Endometrial microvascular endothelial cells (primary cell): ENCODE measurements around the gene WNT8B. TPM values are rescaled to one million over a fixed set of nuclear protein-coding genes. Genes with fewer than 3 reads are reported as not detected.

Experiments used
- in situ Hi-C: cut with HindIII; loops from 2 replicates; pipeline ENCODE4 v1.10.0; 2017; ENCODE audit warnings: low sequenced_read_pairs, low pct_unique_long_range_greater_than_20kb; ENCODE audit errors: inconsistent ontology term
- total RNA-seq: library from RNA; depleted of rRNA; stranded (reverse); fragments of >200 nt; gene quantifications from one replicate; pipeline ENCODE4 v1.2.3, GENCODE V29; 2015; ENCODE audit errors: inconsistent ontology term

The WNT8B gene, protein sequence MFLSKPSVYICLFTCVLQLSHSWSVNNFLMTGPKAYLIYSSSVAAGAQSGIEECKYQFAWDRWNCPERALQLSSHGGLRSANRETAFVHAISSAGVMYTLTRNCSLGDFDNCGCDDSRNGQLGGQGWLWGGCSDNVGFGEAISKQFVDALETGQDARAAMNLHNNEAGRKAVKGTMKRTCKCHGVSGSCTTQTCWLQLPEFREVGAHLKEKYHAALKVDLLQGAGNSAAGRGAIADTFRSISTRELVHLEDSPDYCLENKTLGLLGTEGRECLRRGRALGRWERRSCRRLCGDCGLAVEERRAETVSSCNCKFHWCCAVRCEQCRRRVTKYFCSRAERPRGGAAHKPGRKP
- not detected for total RNA-seq

DNA sequence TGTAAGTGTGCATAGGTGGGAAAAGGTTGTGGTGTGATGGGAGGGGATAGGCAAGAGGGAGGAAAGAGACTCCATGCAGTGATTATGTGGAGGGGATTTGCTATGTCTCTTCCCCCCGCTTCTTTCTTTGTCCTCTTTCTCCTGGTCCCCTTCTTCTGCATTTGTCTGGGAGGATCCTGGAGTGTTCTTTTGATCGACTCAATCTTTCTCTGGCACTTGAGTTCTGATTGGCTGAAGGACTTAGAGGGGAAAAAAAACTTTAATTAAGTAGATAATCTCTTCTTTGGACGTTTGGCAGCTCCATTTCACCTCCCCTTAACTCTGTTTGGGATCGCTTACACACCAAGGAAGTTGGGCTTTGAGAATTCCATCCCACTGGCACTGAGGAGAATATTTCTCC, at the start of gene WNT8B:
Gene WNT8B, plus strand, starts transcription at position 301 of the 400 bp plus-strand sequence. CDS start 160 bp downstream, outside the sequence.
- in situ Hi-C loops = no loop called here

GRCh38 chr10:100413173-100413572, 49.6 kb upstream of the WNT8B start:
- in situ Hi-C loops = no loop called here

- in situ Hi-C loops = no loop called here
Measured at GRCh38 chr10:100419911-100420449, 42.8 kb upstream of the WNT8B start.

GRCh38 chr10:100427374-100427773, 35.4 kb upstream of the WNT8B start:
- in situ Hi-C loops = no loop called here

GRCh38 chr10:100433253-100434240, 29.3 kb upstream of the WNT8B start:
- in situ Hi-C loops = loop anchor here (10.0 kb wide), 1 partner anchor 79 kb away; no protein-coding TSS in a partner anchor

DNA sequence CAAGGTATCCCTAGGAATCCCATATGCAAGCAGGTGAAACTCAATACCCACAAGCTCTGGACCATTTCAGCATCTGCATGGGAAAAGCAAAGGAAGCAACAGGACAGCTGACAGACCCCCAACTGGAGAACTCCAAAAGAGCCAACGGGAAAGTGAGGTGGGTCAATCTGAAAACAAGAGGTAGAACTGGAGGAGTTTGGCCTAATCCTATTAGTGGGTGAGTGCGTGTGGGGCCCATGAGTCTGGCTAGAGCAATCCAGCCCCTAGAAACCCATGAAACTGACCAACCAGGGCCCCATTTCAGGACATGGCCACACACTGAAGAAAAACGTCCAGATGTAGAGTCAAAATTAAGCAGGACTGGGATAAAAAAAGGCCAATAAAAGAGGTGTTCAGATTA, 26.6 kb upstream of the WNT8B start:
- in situ Hi-C loops = loop anchor here (10.0 kb wide), 1 partner anchor 81 kb away; no protein-coding TSS in a partner anchor

GRCh38 chr10:100438674-100439315, 24.0 kb upstream of the WNT8B start:
- in situ Hi-C loops = loop anchor here (10.0 kb wide), 1 partner anchor 84 kb away; no protein-coding TSS in a partner anchor

DNA sequence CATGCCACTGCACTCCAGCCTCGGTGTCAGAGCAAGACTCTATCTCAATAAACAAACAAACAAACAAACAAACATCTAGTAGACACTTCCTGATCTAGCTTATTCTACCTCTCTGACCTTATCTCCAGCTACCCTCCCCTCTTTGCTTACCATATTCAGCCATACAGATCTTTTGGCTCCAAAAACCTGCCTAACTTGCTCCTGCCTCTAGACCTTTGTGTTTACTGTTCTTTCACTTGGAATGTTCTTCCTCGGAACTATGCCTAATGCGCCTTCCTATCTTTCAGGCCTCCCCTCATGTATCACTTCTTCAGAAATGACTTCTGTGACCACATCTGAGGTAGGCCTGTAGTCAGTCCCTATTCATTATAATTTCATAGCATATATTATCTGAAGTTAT, 20.3 kb upstream of the WNT8B start:
- in situ Hi-C loops = no loop called here

GRCh38 chr10:100446130-100446761, 16.6 kb upstream of the WNT8B start:
- in situ Hi-C loops = no loop called here

DNA sequence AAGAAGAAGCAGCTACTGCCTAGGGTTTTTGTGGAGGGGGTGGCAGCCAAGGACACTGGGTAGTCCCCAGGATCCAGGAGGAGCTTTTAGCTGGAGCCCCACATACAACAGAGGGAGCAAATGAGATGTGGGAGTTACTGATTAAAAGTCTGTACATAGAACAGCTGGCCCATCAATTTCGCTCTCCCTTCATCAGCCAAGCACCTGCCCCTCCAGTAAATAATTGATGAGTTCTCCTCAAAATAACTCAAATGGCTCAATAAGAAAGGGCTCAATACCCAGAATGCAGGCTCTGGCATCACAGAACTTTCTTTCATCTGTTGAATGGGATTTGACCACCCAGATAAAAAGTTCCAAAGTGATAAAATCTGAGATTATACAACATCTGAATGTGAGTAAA, 15.1 kb upstream of the WNT8B start:
- in situ Hi-C loops = no loop called here

DNA sequence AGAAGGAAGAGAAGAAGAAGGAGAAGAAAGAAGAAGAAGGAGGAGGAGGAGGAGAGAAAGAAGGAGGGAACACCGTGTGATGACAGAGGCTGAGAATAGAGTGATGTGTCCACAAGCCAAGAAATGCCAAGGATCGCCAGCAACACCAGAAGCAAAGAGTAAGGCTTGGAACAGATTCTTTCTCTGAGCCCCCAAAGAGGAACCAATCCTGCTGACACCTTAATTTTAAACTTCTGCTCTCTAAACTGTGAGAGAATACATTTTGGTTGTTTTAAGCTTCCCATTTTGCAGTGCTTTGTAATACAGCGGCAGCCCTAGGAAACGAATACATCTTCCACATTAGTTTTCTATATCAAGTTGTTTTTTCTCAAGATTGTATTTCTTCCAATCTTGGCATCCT, 13.9 kb upstream of the WNT8B start:
- in situ Hi-C loops = no loop called here

DNA sequence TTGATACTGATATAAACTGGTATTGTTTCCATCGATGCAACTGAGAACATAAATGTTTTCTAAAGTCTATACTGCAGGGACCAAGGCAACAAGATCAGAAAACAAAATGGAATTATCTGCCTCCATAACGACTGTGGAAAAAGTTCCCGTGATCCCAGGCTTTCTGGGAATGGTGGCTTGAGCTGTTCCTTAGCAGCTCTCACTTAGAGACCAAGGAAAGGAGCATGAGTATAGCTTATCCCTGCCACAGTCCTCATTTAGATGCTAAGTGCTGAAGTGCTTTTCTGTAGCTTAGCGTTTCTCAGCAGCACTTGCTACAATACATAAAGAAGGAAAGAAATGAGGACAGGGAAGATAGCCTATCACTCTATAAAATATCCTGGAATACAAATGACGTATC, 5.5 kb downstream of the WNT8B start:
- in situ Hi-C loops = no loop called here

- in situ Hi-C loops = no loop called here
Measured at GRCh38 chr10:100468978-100469377, 6.2 kb downstream of the WNT8B start.

- in situ Hi-C loops = no loop called here
Measured at GRCh38 chr10:100469756-100470155, 6.9 kb downstream of the WNT8B start.

DNA sequence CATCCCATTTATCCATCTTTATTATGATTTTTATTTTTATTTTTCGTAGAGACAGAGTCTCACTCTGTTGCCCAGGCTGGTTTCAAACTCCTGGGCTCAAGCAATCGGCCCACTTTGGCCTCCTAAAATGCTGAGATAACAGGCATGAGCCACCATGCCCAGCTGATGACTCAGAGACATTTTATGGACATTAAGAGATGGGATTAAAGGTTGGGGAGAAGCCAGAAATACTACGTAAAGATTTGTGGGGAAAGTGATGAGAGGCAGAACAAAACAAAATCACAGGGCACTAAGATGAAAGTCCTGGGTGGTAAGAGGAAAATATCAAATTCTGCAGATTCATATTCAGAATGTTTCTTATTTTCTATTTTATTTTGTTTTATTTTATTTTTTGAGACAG, 7.6 kb downstream of the WNT8B start:
- in situ Hi-C loops = no loop called here

DNA sequence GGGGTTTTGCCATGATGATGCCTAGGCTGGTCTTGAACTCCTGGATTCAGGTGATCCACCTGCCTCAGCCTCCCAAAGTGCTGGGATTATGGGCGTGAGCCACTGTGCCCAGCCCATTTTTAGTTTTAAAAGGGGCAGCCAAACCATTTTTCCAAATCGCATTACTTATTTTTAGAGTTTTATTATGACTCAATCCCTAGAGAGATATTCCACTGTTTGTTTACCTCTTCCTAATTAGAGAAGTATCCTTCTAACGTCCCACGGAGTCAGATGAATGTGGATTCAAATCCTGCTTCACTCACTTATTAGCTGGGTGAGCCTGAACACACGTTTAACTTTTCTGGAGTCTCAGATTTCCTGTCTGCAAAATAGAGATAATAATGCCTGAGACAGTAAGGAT, 15.2 kb downstream of the WNT8B start:
- in situ Hi-C loops = no loop called here

- in situ Hi-C loops = no loop called here
Measured at GRCh38 chr10:100479037-100479436, 16.2 kb downstream of the WNT8B start.

DNA sequence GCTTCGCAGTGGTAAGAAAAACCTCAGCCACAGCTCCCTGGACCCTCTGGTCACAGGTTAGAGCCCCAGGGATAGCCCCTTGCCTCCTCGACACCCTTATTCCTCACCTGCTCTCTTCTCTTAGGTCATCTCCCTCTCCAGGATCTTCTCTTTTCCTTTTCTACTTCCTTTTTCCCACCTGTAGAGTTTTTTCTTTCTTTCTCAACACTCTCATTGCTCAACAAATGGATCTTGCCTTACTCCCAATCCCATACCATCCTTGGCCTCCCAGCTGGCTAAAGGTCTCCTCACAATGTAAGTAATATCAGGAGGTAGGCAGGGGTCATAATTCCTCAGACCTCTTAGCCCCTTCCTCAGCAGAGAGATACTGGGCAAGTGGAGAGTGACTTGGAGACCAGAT, 17.2 kb downstream of the WNT8B start:
- in situ Hi-C loops = no loop called here
